GM12873 (cell line): ENCODE data around the gene POLK.

Experiments
- CTCF ChIP-seq: IDR thresholded peaks from 2 replicates; pipeline ENCODE4 v1.5.1; 2012; ENCODE audit warnings: low read depth, mild to moderate bottlenecking, moderate library complexity, low read length, control low read depth; ENCODE audit not compliant: insufficient read depth; ENCODE audit errors: missing control alignments

Gene POLK

GRCh38 chr5:75534734-75535133, 23.0 kb downstream of the POLK start:
- TF ChIP-seq CTCF, result no peak

- no peak for TF ChIP-seq CTCF
Measured at GRCh38 chr5:75536147-75536546, 24.5 kb downstream of the POLK start.

- no peak for TF ChIP-seq CTCF
Measured at GRCh38 chr5:75536694-75537360, 25.1 kb downstream of the POLK start.

- no peak for TF ChIP-seq CTCF
Measured at GRCh38 chr5:75538211-75538610, 26.5 kb downstream of the POLK start.

- no peak for TF ChIP-seq CTCF
Measured at GRCh38 chr5:75545131-75545530, 33.4 kb downstream of the POLK start.

- TF ChIP-seq CTCF, result no peak
Measured at GRCh38 chr5:75546830-75547229, 35.1 kb downstream of the POLK start.

GRCh38 chr5:75547812-75548211, 36.1 kb downstream of the POLK start:
- no peak for TF ChIP-seq CTCF
